Germinal center (tissue), 1 donor: ENCODE data around the gene EP400.

Experiments
- DNase-seq: peaks from one replicate; pipeline ENCODE4 v3.0.0; 2012; ENCODE audit warnings: mixed read lengths, low spot score

EP400 gene, protein sequence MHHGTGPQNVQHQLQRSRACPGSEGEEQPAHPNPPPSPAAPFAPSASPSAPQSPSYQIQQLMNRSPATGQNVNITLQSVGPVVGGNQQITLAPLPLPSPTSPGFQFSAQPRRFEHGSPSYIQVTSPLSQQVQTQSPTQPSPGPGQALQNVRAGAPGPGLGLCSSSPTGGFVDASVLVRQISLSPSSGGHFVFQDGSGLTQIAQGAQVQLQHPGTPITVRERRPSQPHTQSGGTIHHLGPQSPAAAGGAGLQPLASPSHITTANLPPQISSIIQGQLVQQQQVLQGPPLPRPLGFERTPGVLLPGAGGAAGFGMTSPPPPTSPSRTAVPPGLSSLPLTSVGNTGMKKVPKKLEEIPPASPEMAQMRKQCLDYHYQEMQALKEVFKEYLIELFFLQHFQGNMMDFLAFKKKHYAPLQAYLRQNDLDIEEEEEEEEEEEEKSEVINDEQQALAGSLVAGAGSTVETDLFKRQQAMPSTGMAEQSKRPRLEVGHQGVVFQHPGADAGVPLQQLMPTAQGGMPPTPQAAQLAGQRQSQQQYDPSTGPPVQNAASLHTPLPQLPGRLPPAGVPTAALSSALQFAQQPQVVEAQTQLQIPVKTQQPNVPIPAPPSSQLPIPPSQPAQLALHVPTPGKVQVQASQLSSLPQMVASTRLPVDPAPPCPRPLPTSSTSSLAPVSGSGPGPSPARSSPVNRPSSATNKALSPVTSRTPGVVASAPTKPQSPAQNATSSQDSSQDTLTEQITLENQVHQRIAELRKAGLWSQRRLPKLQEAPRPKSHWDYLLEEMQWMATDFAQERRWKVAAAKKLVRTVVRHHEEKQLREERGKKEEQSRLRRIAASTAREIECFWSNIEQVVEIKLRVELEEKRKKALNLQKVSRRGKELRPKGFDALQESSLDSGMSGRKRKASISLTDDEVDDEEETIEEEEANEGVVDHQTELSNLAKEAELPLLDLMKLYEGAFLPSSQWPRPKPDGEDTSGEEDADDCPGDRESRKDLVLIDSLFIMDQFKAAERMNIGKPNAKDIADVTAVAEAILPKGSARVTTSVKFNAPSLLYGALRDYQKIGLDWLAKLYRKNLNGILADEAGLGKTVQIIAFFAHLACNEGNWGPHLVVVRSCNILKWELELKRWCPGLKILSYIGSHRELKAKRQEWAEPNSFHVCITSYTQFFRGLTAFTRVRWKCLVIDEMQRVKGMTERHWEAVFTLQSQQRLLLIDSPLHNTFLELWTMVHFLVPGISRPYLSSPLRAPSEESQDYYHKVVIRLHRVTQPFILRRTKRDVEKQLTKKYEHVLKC (N-terminal part only)

GRCh38 chr12:131949431-131950181 lies at the start of gene EP400:
Gene EP400, plus strand, starts transcription at chr12:131949942. Its CDS starts 10,678 bp downstream, at chr12:131960620.
- DNase-seq: peak; percentile 95

GRCh38 chr12:131900397-131900796 lies 49.3 kb upstream of the EP400 start:
- no peak for DNase-seq

DNA sequence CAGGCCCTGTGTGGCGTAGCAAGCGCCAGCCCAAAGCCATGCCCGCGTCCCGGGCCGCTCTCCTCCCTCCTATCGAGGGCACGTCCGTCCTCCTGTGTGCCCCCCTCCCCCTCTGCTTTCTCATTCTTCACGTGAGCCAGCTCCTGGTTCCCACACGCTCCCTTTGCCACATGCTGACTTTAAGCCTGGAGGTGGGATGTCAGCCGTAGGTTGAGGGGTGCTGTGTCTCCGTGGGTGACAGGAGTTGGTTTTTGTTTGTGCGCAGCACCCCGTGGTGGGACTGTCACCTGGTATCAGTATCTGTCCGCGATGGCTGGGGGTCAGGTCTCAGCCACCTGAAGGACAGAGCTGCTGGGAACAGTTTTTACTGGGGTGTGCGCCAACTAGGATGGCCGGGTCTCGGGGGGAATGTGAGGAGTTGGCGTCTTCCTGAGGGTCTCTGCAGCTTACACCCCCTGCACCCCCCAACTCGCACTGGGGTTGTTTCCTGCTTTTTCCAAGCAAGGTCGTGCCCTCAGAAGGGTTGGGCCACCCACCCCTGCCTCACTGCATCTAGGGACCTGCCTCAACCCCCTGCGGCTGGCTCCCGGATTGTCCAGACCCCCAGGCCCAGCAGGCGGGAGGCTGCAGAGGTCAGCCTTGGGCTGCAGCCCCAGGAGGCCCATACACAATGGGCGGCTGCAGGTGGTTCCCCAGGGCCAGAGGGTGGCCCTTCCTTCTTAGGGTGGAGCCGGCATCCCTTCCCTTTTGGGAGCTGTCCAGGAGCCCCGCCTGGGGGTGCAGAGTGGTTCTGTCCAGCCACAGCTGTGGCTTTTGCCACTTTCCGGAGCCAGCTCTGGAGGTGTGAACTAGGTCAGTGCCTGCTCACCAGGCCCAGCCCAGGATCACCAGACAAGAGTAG lies 48.1 kb upstream of the EP400 start:
- DNase-seq: no peak

- DNase-seq: no peak
Observed at GRCh38 chr12:131902332-131903241, 47.2 kb upstream of the EP400 start.

DNA sequence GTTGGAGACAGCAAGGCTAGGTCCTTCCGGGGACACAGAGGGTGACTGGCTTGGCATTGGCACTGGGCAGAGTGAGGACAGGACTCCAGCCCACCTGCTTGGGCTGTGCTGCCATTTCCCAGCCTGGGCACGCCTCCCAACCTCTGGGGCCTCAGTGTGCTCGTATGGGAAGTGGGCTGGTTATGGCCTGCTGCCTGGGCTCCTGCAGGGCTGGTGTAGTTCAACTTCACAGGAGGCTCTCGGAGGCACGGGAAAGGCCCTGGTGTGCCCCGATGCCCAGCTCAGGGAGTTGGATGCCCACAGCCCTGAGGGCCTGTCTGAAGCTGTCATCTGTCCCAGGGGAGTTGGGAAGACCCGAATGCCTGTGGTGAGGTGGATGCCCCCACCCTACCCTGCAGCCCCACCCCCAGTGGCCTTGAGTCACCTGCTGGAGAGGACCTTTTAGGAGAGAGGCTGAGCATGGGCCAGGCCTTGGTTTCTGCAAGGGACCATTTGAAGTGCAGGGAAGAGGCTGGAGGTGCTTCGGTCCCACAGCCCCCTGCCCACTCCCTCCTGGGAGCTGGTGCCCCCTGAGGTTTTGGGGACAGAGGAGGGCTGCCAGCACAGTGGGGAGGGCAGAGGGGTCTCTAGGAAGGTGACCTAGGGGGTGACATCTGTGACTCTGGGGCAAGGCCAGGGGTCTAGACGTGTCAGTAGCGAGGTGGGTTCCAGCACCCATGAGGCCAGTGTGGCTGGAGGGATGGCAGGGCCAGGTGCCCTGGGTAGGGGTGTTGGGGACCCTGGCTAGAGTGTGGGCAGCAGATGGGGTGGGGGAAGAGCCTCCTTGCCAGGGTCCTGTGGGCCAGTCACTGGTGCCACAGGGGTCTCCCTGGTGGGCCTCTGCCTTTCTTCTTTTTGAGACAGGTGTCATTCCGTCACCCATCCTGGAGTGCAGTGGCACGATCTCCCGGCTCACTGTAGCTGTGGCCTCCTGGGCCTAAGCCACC lies 46.2 kb upstream of the EP400 start:
- no peak for DNase-seq

- DNase-seq: no peak
Observed at GRCh38 chr12:131904346-131904745, 45.4 kb upstream of the EP400 start.

- DNase-seq: no peak
Observed at GRCh38 chr12:131905081-131905629, 44.6 kb upstream of the EP400 start.

DNA sequence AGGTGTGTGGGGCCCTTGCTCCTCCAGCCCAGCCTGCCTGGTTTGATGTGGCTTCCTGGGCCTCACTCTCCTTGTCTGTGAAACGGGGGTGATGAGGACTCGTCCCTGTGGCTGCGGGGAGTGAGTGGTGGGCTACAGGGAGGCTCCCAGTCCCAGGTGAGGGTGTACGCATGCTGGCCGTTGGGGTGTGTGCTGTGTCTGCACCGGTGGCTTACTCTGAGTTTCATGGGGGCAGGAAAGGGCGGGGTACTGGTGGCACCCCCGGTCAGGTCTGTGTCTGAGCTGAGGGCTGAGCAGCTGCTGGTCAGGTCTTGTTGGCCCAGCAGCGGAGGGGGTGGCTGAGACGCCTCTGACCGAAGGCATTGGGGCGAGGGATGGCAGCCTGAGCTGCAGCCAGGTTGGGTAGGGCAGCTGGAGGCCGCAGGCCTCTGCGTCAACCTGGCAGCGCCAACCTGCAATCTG lies 44.1 kb upstream of the EP400 start:
- DNase-seq: no peak

GRCh38 chr12:131907379-131908091 lies 42.2 kb upstream of the EP400 start:
- no peak for DNase-seq

DNA sequence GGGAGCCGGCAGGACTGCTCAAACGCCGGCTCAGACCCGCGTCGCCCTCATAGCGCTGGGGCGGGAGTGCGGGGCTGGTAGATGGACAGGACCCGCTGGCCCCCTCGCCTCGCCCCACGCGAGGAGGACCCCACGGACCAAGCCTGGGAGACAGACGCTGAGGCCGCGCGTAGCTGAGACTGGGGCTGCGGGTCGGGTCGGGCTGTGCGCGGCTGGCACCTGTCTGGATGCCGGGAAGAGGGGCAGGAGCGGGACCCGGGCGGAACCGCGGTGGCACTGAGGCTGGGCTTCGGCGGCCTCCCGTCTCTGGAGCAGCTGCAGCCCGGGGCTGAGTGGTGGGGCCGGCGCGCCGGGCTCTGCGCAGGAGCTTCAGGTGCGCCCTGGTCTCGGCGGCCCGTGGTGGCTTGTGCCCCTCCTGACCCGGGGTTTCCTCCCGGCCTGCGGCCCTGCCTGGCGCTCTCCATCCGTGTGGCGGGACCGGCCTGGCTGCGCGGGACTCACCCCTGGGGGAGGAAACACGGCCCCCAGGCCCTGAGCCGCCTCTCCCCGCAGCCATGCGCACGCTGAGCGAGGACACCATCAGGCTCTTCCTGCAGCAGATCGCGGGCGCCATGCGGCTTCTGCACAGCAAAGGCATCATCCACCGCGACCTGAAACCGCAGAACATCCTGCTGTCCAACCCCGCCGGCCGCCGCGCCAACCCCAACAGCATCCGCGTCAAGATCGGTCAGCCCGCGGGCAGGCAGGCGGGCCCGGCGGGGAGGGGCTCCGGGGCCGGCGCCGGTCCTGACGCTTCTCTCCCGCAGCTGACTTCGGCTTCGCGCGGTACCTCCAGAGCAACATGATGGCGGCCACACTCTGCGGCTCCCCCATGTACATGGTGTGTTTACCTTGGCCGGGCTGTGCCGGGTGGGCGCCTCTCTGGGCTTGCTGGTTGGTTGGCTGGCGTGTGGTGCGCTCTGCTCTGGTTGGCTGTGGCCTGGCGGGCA lies 41.4 kb upstream of the EP400 start:
- DNase-seq: no peak

GRCh38 chr12:131909081-131909751 lies 40.5 kb upstream of the EP400 start:
- DNase-seq: no peak

DNA sequence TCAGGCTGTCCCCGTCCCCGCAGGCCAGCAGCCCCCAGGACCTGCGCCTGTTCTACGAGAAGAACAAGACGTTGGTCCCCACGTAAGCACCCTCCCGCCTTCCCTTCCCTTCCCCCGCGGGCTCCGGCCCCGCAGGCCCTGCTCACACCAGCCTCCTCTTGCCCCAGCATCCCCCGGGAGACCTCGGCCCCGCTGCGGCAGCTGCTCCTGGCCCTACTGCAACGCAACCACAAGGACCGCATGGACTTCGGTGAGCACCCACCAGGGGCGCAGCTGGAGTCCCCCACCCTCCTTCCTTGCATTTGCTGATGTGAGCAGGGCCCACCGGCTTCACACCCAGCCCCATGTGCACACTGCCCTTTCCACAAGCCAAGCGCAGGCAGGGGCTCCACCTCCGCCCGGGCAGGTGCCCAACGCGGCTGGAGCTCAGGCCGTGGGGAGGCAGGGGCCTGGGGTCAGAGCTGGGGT lies 40.0 kb upstream of the EP400 start:
- DNase-seq: no peak

GRCh38 chr12:131910302-131911027 lies 39.3 kb upstream of the EP400 start:
- no peak for DNase-seq

DNA sequence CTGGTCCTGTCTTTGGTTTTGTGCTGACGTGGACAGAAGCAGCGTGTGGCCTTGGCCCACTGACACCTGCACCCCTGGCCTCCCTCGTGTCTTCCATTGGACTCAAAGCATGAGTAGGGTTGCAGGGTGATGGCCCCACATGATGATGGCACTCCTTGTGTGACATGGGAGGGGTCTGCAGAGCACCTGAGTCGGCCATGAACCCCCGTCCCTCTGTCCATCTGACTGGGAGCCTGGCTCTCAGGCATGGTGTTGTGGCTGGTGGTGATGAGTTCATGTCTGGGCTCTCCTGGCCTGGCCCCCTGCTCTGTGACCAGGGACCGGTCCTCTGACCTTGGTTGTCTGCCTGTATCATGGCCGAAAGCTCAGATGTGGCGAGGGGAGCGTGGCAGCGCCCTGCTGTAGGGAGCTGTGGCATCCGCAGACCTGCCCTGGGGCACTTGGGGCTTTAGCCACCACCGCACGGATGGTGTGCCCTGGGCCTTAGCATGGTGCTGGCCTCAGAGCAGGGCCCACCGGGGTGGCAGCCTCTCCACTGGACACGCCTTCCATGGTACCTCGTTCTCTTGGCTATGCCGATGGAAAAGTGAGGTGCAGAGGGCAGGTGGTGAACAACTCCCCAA lies 38.6 kb upstream of the EP400 start:
- DNase-seq: no peak
